Measurements from ENCODE around the gene RBM34.

DNA sequence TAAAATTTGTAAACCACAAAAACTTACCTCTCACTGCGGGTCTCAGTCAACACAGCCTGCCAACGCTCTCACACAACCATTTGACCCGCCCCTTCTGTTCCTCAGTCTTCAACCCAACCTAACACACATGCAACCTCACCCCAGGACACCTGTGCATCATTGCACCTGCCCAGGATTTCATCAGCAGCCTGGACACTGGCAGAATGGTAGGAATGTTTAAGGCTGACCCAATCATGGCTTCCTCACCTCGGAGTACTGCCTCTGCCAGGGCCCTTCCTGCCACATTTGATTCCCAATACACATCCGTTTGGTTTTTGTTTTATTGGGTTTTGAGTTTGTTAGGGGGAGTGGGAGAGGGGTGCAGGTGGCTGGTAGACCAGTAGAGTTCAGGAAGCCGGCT is 73.1 kb downstream of the RBM34 start:
- TF ChIP-seq, protein P1, sequence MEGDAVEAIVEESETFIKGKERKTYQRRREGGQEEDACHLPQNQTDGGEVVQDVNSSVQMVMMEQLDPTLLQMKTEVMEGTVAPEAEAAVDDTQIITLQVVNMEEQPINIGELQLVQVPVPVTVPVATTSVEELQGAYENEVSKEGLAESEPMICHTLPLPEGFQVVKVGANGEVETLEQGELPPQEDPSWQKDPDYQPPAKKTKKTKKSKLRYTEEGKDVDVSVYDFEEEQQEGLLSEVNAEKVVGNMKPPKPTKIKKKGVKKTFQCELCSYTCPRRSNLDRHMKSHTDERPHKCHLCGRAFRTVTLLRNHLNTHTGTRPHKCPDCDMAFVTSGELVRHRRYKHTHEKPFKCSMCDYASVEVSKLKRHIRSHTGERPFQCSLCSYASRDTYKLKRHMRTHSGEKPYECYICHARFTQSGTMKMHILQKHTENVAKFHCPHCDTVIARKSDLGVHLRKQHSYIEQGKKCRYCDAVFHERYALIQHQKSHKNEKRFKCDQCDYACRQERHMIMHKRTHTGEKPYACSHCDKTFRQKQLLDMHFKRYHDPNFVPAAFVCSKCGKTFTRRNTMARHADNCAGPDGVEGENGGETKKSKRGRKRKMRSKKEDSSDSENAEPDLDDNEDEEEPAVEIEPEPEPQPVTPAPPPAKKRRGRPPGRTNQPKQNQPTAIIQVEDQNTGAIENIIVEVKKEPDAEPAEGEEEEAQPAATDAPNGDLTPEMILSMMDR (conservative IDR thresholded peaks at IDR 0.05 in 1 of 2, IDR thresholded peaks at IDR 0.05 in 1 of 2; ENCODE audit: low read depth in 1 of 2, low read length in 2 of 2) = no peak
- no peak for TF ChIP-seq EZH2 (IDR thresholded peaks at IDR 0.05; ENCODE audit: low read length, missing control alignments)
